ENCODE data around the gene SURF6. TPM values are rescaled to one million over a fixed set of nuclear protein-coding genes. Genes with fewer than 3 reads are reported as not detected.
A peak's percentile ranks its signal among the peaks of the same experiment; 100 is the strongest.

The SURF6 gene
- total RNA-seq, 1 donor from 2014 or later: 23.9 TPM

DNA sequence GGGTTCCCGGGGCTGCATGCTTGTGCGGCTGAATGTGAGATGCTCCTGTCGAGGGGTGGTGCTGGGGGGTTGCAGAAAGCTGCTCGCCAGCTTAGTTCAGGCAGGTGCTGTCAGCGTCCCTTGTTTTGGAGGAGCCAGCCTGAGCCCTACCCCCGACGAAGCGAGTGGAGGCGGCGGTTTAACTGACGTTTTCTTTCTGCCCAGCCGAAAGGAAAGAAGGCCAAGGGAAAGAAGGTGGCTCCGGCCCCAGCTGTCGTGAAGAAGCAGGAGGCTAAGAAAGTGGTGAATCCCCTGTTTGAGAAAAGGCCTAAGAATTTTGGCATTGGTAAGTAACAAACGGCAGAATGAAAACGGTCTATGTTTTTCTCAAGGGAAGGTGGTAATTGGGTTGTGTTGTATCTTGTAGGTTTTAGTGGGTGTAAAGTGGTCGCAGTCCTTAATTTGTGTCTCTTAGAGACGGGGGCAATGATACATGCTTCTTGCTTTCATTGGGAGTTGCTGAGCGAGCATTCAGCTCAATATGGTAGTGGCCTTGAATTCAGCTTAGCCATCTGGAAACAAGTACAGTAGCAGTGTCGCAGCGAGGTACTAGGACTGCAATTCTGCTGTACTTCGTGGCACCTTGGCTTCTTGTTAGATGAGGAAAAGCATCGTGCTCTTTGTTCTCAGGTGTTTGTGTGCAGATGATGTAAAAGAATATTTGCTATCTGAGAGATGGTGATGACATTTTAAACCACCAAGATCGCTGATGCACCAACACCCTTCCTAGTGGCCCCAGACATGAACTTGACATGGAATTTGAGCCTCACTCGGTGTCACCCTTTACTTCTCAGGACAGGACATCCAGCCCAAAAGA, 13.0 kb upstream of the SURF6 start:
- TF ChIP-seq, protein P1, sequence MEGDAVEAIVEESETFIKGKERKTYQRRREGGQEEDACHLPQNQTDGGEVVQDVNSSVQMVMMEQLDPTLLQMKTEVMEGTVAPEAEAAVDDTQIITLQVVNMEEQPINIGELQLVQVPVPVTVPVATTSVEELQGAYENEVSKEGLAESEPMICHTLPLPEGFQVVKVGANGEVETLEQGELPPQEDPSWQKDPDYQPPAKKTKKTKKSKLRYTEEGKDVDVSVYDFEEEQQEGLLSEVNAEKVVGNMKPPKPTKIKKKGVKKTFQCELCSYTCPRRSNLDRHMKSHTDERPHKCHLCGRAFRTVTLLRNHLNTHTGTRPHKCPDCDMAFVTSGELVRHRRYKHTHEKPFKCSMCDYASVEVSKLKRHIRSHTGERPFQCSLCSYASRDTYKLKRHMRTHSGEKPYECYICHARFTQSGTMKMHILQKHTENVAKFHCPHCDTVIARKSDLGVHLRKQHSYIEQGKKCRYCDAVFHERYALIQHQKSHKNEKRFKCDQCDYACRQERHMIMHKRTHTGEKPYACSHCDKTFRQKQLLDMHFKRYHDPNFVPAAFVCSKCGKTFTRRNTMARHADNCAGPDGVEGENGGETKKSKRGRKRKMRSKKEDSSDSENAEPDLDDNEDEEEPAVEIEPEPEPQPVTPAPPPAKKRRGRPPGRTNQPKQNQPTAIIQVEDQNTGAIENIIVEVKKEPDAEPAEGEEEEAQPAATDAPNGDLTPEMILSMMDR (IDR thresholded peaks at IDR 0.05): no peak
- DNase-seq (no peak), ATAC-seq (ENCODE audit: low read depth) (no peak)
- peaks cover 48% of the 10 kb centered on the region for H3K4me1 Mint-ChIP-seq
- peaks cover 86% of the 10 kb centered on the region for H3K36me3 Mint-ChIP-seq (ENCODE audit: low read depth)
- no peaks in the 10 kb centered on the region for H3K9me3 Mint-ChIP-seq
- POLR2A ChIA-PET: interaction anchor here (0.8 to 3.9 kb wide), 12 partner anchors 7 to 319 kb away, joined by 3 to 52 read pairs (median 7); partner anchors contain the start of genes GTF3C5, STKLD1, SURF1 and SURF2
- intact Hi-C loops (cut with micrococcal nuclease): loop anchor here (1.0 to 2.0 kb wide), 5 partner anchors 7 to 137 kb away; partner anchors contain the start of genes SLC2A6, STKLD1, SURF1 and SURF2
- CTCF ChIA-PET: interaction anchor here (1.0 kb wide), 1 partner anchor 30 kb away, joined by 3 read pairs; no protein-coding TSS in a partner anchor
- H3K27me3 Mint-ChIP-seq: no peaks in the 10 kb centered on the region
- peak overlapping the region; percentile 99 for H3K4me3 Mint-ChIP-seq
- peak overlapping the region; percentile 96 for H3K27ac Mint-ChIP-seq

DNA sequence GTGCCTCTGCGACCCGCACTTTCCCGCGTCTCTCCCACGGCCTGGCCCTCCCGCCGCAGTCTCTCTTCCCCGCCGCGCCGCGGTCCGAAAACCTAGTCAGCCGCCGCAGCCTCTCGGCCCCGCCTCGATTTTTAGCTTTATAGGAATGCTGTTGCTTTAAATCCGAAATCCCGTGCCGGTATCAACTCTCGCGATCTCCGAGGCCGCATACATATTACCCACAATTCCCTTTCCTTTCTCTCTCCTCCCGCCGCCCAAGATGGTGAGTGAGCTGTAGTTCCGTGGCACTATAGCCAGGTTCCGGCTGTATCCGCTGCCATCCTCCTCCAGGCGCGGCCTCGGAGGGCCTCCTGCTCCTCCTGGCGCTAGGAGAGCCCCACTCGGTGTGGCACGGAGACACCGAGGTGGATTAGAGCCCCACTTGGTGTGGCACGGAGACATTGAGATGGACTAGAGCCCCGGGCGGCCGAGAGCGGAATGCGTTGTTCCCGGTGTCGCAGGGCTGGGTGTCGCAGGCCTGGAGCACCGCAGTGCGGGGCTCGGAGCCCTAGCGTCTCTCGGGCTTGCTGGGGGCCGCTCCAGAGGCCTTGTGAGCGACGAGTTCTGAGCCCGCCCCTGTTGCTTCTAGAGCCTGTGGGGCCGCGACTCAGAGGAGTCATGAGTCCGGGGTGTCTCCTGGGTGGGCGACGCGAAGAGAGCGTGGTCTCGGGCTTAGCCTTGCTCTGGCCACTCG, 12.2 kb upstream of the SURF6 start, which contains the start of the genes MED22 and RPL7A:
TSS of gene MED22 (minus strand) at position 147 of the 733 bp plus-strand sequence. CDS start 1,469 bp downstream, outside the sequence.
TSS of gene RPL7A (plus strand) at position 234 of the 733 bp plus-strand sequence. CDS start at position 260, 26 bp downstream.
- Mint-ChIP-seq H3K4me1 (peaks cover 45% of the 10 kb centered on the region), H3K36me3 (ENCODE audit: low read depth) (peaks cover 88% of the 10 kb centered on the region), H3K9me3 (no peaks in the 10 kb centered on the region), H3K4me3 (peak within 1 kb of the TSS; percentile 99), H3K27ac (peak within 1 kb of the TSS; percentile 96), H3K27me3 (no peaks in the 10 kb centered on the region)
- peak; percentile 82 for DNase-seq
- TF ChIP-seq, protein P1 (IDR thresholded peaks at IDR 0.05): no peak
- intact Hi-C loops (cut with micrococcal nuclease): loop anchor here (1.0 to 2.0 kb wide), 5 partner anchors 8 to 138 kb away; partner anchors contain the start of genes SLC2A6, STKLD1, SURF1 and SURF2
- ChIA-PET POLR2A (interaction anchor here (0.6 to 3.9 kb wide), 31 partner anchors 8 to 678 kb away, joined by 3 to 52 read pairs (median 4); partner anchors contain the start of genes BRD3OS, CACFD1, GTF3C5 and SLC2A6), CTCF (interaction anchor here (1.0 kb wide), 1 partner anchor 31 kb away, joined by 3 read pairs; no protein-coding TSS in a partner anchor)
- peak; percentile 83 for ATAC-seq (ENCODE audit: low read depth)

DNA sequence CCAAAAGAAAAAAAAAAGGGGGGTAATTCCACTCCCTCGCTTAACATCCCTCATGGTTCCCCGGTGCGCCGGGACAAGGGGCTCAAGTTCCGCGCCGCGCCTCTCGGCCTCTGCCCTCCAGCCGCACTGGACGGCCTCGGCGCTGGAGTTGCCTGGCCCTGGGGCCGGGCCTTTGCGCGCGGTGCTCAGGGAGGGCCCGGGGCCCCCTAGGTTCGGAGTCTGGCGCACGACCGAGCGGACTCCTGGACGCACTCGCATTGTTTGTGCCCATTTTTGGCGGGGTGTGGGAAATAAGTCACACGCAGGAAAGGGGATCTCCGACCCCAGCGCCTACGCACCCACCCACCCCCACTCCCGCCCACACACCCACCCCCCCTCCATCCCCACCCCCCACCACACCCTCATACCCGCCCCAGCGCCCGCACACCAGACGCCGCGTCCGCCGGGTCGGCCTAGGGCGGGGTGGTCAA, 11.6 kb upstream of the SURF6 start:
- intact Hi-C loops (cut with micrococcal nuclease): no loop called here
- no peaks in the 10 kb centered on the region for H3K27me3 Mint-ChIP-seq
- CTCF ChIA-PET: interaction anchor here (1.0 kb wide), 1 partner anchor 31 kb away, joined by 3 read pairs; no protein-coding TSS in a partner anchor
- ATAC-seq (ENCODE audit: low read depth) (peak; percentile 49), DNase-seq (no peak)
- peak overlapping the region; percentile 96 for H3K27ac Mint-ChIP-seq
- no peaks in the 10 kb centered on the region for H3K9me3 Mint-ChIP-seq
- H3K4me1 Mint-ChIP-seq: peaks cover 45% of the 10 kb centered on the region
- POLR2A ChIA-PET: interaction anchor here (0.6 to 3.9 kb wide), 33 partner anchors 8 to 678 kb away, joined by 3 to 52 read pairs (median 4); partner anchors contain the start of genes BRD3OS, CACFD1, GTF3C5 and SLC2A6
- H3K36me3 Mint-ChIP-seq (ENCODE audit: low read depth): peaks cover 84% of the 10 kb centered on the region
- peak overlapping the region; percentile 99 for H3K4me3 Mint-ChIP-seq
- TF ChIP-seq, protein P1 (IDR thresholded peaks at IDR 0.05): no peak

DNA sequence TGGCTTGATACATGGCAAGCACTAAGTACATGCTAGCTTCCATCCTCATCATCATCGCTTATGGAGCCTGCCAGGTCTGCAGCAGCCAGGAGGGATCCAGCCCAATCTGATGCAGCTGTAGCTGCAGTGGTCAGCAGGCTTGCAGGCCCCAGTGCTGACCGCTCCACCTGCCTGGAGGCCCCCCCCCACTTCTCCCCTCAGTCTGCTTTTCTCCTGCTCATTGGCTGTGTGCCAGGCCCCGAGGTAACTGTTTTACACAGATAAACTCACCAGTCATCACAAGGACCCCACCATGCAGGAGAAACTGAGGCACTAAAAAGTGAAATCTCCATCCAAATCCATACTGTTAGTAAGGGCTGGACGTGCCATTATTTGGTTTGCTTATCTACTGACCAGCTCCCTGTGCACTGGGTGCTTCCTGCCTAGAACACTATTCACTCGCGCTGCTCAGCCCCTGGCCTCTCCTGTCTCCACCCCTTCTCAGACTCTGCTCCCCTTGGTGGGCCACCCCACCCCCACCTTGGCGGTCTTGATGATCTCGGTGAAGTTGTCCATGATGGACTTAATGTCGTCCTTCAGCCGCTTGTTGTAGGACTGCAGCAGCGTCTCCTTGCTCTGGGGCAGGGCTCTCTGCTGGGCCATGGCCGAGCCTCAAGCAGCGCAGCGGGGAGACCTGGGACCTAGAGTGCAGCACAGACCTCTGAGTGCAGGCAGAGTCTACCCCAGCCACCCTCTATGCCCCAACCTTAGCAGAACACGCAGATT, 10.2 kb upstream of the SURF6 start:
- TF ChIP-seq, protein P1 (IDR thresholded peaks at IDR 0.05): no peak
- CTCF ChIA-PET: no interaction called here
- POLR2A ChIA-PET: interaction anchor here (0.6 to 3.9 kb wide), 6 partner anchors 10 to 495 kb away, joined by 4 to 52 read pairs (median 12); partner anchors contain the start of genes CACFD1, STKLD1, SURF1 and SURF2
- no peaks in the 10 kb centered on the region for H3K27me3 Mint-ChIP-seq
- peaks cover 78% of the 10 kb centered on the region for H3K36me3 Mint-ChIP-seq (ENCODE audit: low read depth)
- peak overlapping the region; percentile 99 for H3K4me3 Mint-ChIP-seq
- ATAC-seq (ENCODE audit: low read depth): no peak
- H3K4me1 Mint-ChIP-seq: peaks cover 52% of the 10 kb centered on the region
- peak overlapping the region; percentile 81 for H3K27ac Mint-ChIP-seq
- intact Hi-C loops (cut with micrococcal nuclease): no loop called here
- H3K9me3 Mint-ChIP-seq: no peaks in the 10 kb centered on the region
- no peak for DNase-seq
